Mesendoderm (in vitro differentiated cells): Measurements from ENCODE around the gene PABPC1L2A.
"Not testable (repeated sequence)": the region's sequence is repeated elsewhere in the genome, so short reads cannot be mapped to it uniquely, and the experiment has no call there.

Source experiments
- DNase-seq: peaks from one replicate; pipeline ENCODE4 v3.0.0; 2013
- H2AK5ac ChIP-seq: 2 replicates; pipeline ENCODE4 v1.6.1; 2013; ENCODE audit warnings: low read length, inconsistent platforms
- H2BK120ac ChIP-seq: 2 replicates; pipeline ENCODE4 v1.6.1; 2013; ENCODE audit warnings: low read depth, mild to moderate bottlenecking, low read length, moderate library complexity, mixed read lengths
- H2BK15ac ChIP-seq: replicated peaks from 2 replicates; pipeline ENCODE4 v1.6.1; 2013; ENCODE audit warnings: low read depth, mild to moderate bottlenecking, moderate library complexity
- H2BK5ac ChIP-seq: 2 replicates; pipeline ENCODE4 v1.6.1; 2013; ENCODE audit warnings: low read length, inconsistent platforms
- H3K18ac ChIP-seq: 2 replicates; pipeline ENCODE4 v1.6.1; 2013; ENCODE audit warnings: mild to moderate bottlenecking, low read length, mixed read lengths
- H3K23ac ChIP-seq: one replicate; pipeline ENCODE4 v1.6.1; 2013; ENCODE audit warnings: low read length
- H3K27ac ChIP-seq: 2 replicates; pipeline ENCODE4 v1.5.1; 2013; ENCODE audit warnings: low read depth, mild to moderate bottlenecking, inconsistent platforms, low read length, moderate library complexity
- H3K27me3 ChIP-seq: 2 replicates; pipeline ENCODE4 v1.6.1; 2013; ENCODE audit warnings: low read length, control low read depth, mild to moderate bottlenecking, inconsistent platforms; ENCODE audit not compliant: insufficient read depth, poor library complexity
- H3K36me3 ChIP-seq: 2 replicates; pipeline ENCODE4 v1.6.1; 2013; ENCODE audit warnings: low read length, inconsistent platforms; ENCODE audit not compliant: control insufficient read depth, insufficient read depth
- H3K4ac ChIP-seq: one replicate; pipeline ENCODE4 v1.6.1; 2013; ENCODE audit warnings: low read depth, mild to moderate bottlenecking, low read length, moderate library complexity
- H3K4me1 ChIP-seq: 2 replicates; pipeline ENCODE4 v1.6.1; 2013; ENCODE audit warnings: low read depth, low read length, inconsistent platforms; ENCODE audit not compliant: control insufficient read depth
- H3K4me2 ChIP-seq: 2 replicates; pipeline ENCODE4 v1.6.1; 2013; ENCODE audit warnings: low read length
- H3K4me3 ChIP-seq: 2 replicates; pipeline ENCODE4 v1.5.1; 2013; ENCODE audit warnings: mild to moderate bottlenecking, low read length
- H3K56ac ChIP-seq: one replicate; pipeline ENCODE4 v1.6.1; 2013; ENCODE audit warnings: low read length
- H3K79me1 ChIP-seq: 2 replicates; pipeline ENCODE4 v1.6.1; 2013; ENCODE audit warnings: low read length, inconsistent platforms
- H3K79me2 ChIP-seq: 2 replicates; pipeline ENCODE4 v1.6.1; 2013; ENCODE audit warnings: mild to moderate bottlenecking, low read length; ENCODE audit not compliant: control insufficient read depth, insufficient read depth
- H3K9ac ChIP-seq: 2 replicates; pipeline ENCODE4 v1.6.1; 2013; ENCODE audit warnings: low read length, inconsistent platforms
- H4K5ac ChIP-seq: one replicate; pipeline ENCODE4 v1.6.1; 2013; ENCODE audit warnings: low read length
- H4K8ac ChIP-seq: one replicate; pipeline ENCODE4 v1.6.1; 2013; ENCODE audit warnings: low read depth, mild to moderate bottlenecking, control low read depth, low read length, moderate library complexity
- WGBS: extraction: QIAGEN DNeasy Blood & Tissue Kit; methylation state at CpG from one replicate; pipeline ENCODE4 v1.1.7; 2013; ENCODE audit warnings: low lambda C conversion rate, missing lambda C conversion rate; ENCODE audit not compliant: insufficient coverage; ENCODE audit errors: extremely low coverage; 5-methylcytosine and 5-hydroxymethylcytosine counted together

Gene PABPC1L2A

DNA sequence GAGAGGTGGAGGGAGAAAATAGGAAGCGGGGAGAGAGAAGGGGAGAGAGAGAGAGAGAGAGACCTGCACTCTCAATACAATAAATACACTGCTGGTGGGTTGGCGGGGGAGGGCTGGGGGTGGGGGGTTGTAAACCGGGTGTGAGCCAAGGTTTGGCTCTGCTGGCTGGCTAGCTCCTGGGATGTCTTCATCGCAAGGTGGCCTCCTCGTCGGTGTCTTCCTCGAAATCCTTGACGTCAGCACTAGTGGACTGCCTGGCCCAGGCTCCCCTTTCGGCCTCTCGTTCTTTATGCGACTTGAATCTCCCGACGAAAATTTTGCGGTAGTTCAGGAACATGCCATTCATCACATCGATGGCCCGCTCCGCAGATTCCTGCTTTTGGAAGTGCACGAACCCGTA, 715 bp downstream of the PABPC1L2A start:
- not testable (repeated sequence) for H3K4me2 ChIP-seq, H4K8ac ChIP-seq, H2BK15ac ChIP-seq, H3K23ac ChIP-seq, DNase-seq, H3K79me2 ChIP-seq, H3K36me3 ChIP-seq, H3K27me3 ChIP-seq, H2AK5ac ChIP-seq, H3K79me1 ChIP-seq, H3K4ac ChIP-seq, H3K56ac ChIP-seq, H3K9ac ChIP-seq, H2BK120ac ChIP-seq, H2BK5ac ChIP-seq, H3K4me3 ChIP-seq, H3K18ac ChIP-seq, H3K27ac ChIP-seq, H4K5ac ChIP-seq, H3K4me1 ChIP-seq
- WGBS: no CpG with 5 or more reads among the region's 19 CpGs

DNA sequence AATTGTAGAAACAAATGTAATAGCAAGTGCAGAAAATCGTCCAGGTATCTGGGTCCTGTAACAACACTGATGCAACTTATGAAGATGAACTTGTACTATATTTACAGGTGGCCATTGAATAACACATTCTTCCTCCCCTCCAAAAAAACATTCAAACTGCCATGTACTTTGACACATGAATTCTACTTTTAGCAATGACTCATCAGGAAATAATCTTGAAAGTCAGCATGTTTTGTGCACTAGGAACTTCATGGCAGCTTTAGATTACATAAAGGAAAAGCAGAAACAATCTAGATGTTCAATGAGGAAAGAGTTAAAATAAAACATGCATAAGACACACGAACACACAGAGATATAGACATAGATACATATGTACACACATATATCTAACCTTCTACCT, 2.5 kb downstream of the PABPC1L2A start:
- Histone ChIP-seq H2AK5ac (no peak overlapping the region), H3K9ac (no peak overlapping the region), H3K23ac (no peak overlapping the region), H2BK5ac (no peak overlapping the region), H3K4me2 (no peak overlapping the region), H3K27me3 (no peaks in the 10 kb centered on the region), H3K79me1 (no peaks in the 10 kb centered on the region), H4K8ac (no peak overlapping the region), H3K79me2 (no peaks in the 10 kb centered on the region), H4K5ac (no peak overlapping the region), H2BK120ac (no peak overlapping the region), H3K4me1 (no peaks in the 10 kb centered on the region), H3K4me3 (no peak overlapping the region), H3K18ac (no peak overlapping the region), H3K4ac (no peak overlapping the region), H3K56ac (no peak overlapping the region), H3K36me3 (no peaks in the 10 kb centered on the region), H2BK15ac (no peak overlapping the region), H3K27ac (no peak overlapping the region)
- whole genome bisulfite sequencing: no CpG with 5 or more reads among the region's 2 CpGs
- DNase-seq: no peak

DNA sequence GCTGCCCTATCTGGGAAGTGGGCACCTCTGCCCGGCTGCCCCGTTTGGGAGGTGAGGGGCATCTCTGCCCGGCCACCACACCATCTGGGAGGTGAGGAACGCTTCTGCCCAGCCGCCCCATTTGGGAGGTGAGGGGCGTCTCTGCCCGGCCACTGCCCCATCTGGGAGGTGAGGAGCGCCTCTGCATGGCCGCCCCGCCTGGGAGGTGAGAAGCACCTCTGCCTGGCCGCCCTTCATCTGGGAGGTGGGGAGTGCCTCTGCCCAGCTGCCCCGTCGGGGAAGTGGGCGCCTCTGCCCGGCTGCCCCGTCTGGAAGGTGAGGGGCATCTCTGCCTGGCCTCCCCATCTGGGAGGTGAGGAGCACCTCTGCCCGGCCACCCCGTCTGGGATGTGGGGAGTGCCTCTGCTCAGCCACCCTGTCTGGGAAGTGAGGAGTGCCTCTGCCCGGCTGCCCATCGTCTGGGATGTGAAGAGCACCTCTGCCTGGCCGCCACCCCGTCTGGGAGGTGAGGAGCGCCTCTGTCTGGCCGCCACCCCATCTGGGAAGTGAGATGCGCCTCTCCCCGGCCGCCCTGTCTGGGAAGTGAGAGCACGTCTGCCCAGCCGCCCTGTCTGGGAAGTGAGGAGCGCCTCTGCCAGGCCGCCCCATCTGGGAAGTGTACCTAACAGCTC, 9.8 kb downstream of the PABPC1L2A start:
- Histone ChIP-seq H4K8ac (no peak overlapping the region), H3K4me2 (no peak overlapping the region), H3K4me3 (no peak overlapping the region), H3K9ac (no peak overlapping the region), H2BK120ac (no peak overlapping the region), H3K27ac (no peak overlapping the region), H4K5ac (no peak overlapping the region), H3K27me3 (no peaks in the 10 kb centered on the region), H3K79me2 (no peaks in the 10 kb centered on the region), H3K23ac (no peak overlapping the region), H2BK15ac (no peak overlapping the region), H3K18ac (no peak overlapping the region), H3K4ac (no peak overlapping the region), H2BK5ac (no peak overlapping the region), H3K4me1 (no peaks in the 10 kb centered on the region), H3K36me3 (no peaks in the 10 kb centered on the region), H3K79me1 (no peaks in the 10 kb centered on the region), H2AK5ac (no peak overlapping the region), H3K56ac (no peak overlapping the region)
- DNase-seq: no peak
- WGBS: no CpG with 5 or more reads among the region's 31 CpGs

DNA sequence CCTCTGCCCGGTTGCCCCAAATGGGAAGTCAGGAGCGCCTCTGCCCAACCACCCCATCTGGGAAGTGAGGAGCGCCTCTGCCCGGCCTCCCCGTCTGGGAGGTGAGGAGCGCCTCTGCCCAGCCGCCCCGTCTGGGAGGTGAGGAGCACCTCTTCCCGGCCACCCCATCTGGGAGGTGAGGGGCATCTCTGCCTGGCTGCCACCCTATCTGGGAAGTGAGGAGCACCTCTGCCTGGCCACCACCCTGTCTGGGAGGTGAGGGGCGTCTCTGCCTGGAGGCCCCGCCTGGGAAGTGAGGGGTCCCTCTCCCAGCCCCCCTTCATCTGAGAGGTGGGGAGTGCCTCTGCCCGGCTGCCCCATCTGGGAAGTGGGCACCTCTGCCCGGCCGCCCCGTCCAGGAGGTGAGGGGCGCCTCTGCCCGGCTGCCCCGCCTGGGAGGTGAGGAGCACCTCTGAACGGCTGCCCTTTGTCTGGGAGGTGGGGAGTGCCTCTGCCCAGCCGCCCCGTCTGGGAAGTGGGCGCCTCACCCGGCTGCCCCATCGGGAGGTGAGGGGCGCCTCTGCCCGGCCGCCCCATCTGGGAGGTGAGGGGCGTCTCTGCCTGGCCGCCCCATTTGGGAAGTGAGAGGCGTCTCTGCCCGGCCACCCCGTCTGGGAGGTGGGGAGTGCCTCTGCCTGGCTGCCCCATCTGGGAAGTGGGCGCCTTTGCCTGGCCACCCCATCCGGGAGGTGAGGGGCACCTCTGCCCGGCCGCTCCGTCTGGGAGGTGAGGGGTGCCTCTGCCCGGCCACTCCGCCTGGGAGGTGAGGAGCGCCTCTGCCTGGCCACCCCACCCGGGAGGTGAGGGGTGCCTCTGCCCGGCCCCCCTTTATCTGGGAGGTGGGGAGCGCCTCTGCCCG, 10.6 kb downstream of the PABPC1L2A start:
- Histone ChIP-seq H2BK5ac (no peak overlapping the region), H3K27ac (no peak overlapping the region), H3K27me3 (no peaks in the 10 kb centered on the region), H3K18ac (no peak overlapping the region), H2BK120ac (no peak overlapping the region), H3K4me1 (no peaks in the 10 kb centered on the region), H3K4me3 (no peak overlapping the region), H3K4me2 (no peak overlapping the region), H3K79me1 (no peaks in the 10 kb centered on the region), H4K5ac (no peak overlapping the region), H2BK15ac (no peak overlapping the region), H3K56ac (no peak overlapping the region), H3K4ac (no peak overlapping the region), H2AK5ac (no peak overlapping the region), H3K36me3 (no peaks in the 10 kb centered on the region), H4K8ac (no peak overlapping the region), H3K23ac (no peak overlapping the region), H3K9ac (no peak overlapping the region), H3K79me2 (no peaks in the 10 kb centered on the region)
- DNase-seq: no peak
- WGBS: no CpG with 5 or more reads among the region's 44 CpGs

DNA sequence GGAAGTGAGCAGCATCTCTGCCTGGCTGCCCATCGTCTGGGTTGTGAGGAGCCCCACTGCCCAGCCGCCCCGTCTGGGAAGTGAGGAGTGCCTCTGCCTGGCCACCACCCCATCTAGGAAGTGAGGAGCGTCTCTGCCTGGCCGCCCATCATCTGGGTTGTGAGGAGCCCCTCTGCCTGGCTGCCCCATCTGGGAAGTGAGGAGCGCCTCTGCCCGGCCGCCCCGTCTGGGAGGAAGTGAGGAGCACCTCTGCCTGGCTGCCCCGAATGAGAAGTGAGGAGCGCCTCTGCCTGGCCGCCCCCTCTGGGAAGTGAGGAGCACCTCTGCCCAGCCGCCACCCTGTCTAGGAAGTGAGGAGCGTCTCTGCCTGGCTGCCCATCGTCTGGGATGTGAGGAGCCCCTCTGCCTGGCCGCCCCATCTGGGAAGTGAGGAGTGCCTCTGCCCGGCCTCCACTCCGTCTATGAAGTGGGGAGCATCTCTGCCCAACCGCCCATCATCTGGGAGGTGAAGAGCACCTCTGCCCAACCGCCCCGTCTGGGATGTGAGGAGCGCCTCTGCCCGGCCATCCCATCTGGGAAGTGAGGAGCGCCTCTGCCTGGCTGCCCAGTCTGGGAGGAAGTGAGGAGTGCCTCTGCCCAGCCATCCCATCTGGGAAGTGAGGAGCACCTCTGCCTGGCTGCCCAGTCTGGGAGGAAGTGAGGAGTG, 11.4 kb downstream of the PABPC1L2A start:
- not testable (repeated sequence) for H4K8ac ChIP-seq, H2AK5ac ChIP-seq, H3K79me1 ChIP-seq, H3K27me3 ChIP-seq, H2BK15ac ChIP-seq, H3K36me3 ChIP-seq, H3K4ac ChIP-seq, H4K5ac ChIP-seq, H3K79me2 ChIP-seq, H3K18ac ChIP-seq, DNase-seq, H2BK120ac ChIP-seq, H2BK5ac ChIP-seq, H3K27ac ChIP-seq, H3K4me2 ChIP-seq, H3K4me3 ChIP-seq, H3K9ac ChIP-seq, H3K23ac ChIP-seq, H3K56ac ChIP-seq, H3K4me1 ChIP-seq
- no CpG with 5 or more reads among the region's 24 CpGs for WGBS
